Spleen (tissue), 11 donors: ENCODE measurements around the gene SHE. TPM values are rescaled to one million over a fixed set of nuclear protein-coding genes. Genes with fewer than 3 reads are reported as not detected.

Experiments used
- DNase-seq: peaks from one replicate; pipeline ENCODE4 v3.0.0-alpha.2; 2020
- H3K27ac ChIP-seq, 8 donors: fragments of 200-600 bp; sonication (generic) in 7 of 8; 1 replicate in 4 of 8; 2 replicates in 4 of 8; pipeline versions ENCODE4 v1.5.0 to v1.8.0; 2016 to 2021; ENCODE audit warnings: inconsistent platforms in 4 of 8, mild to moderate bottlenecking in 4 of 8, moderate library complexity in 1 of 8
- H3K27me3 ChIP-seq, 7 donors: fragments of 200-600 bp; sonication (generic) in 6 of 7; replicated peaks in 1 of 7; 1 replicate in 4 of 7; 2 replicates in 3 of 7; pipeline versions ENCODE4 v1.5.0 to v1.8.0; 2016 to 2021; ENCODE audit warnings: inconsistent platforms in 3 of 7, mild to moderate bottlenecking in 1 of 7
- H3K36me3 ChIP-seq, 6 donors: fragments of 200-600 bp; sonication (generic) in 5 of 6; 1 replicate in 4 of 6; 2 replicates in 2 of 6; pipeline versions ENCODE4 v1.5.0 to v1.8.0; 2016 to 2021; ENCODE audit warnings: inconsistent platforms in 2 of 6
- H3K4me1 ChIP-seq, 6 donors: fragments of 200-600 bp; sonication (generic) in 5 of 6; 1 replicate in 3 of 6; 2 replicates in 3 of 6; pipeline versions ENCODE4 v1.5.0 to v1.8.0; 2016 to 2021; ENCODE audit warnings: inconsistent platforms in 3 of 6
- H3K4me3 ChIP-seq, 8 donors: fragments of 200-600 bp; sonication (generic) in 7 of 8; 1 replicate in 4 of 8; 2 replicates in 4 of 8; pipeline versions ENCODE4 v1.5.0 to v1.8.0; 2016 to 2021; ENCODE audit warnings: inconsistent platforms in 4 of 8, mild to moderate bottlenecking in 4 of 8, moderate library complexity in 2 of 8
- H3K9me3 ChIP-seq, 8 donors: fragments of 200-600 bp; sonication (generic) in 7 of 8; 1 replicate in 4 of 8; 2 replicates in 4 of 8; pipeline versions ENCODE4 v1.5.0 to v1.8.0; 2016 to 2021; ENCODE audit warnings: inconsistent platforms in 4 of 8
- POLR2A ChIP-seq, 3 donors: fragments of 450-650 bp; IDR thresholded peaks; one replicate each; pipeline ENCODE4 v1.5.1; 2017; ENCODE audit warnings: antibody characterized with exemption in 3 of 3, mild to moderate bottlenecking in 1 of 3
- POLR2AphosphoS5 ChIP-seq, 3 donors: sonication (generic); formaldehyde crosslinking; IDR thresholded peaks; one replicate each; pipeline ENCODE4 v1.5.1; 2017; ENCODE audit warnings: antibody characterized with exemption in 3 of 3
- WGBS, 5 donors: extraction: QIAGEN DNeasy Blood & Tissue Kit in 3 of 5; methylation state at CpG; one replicate each; pipeline versions ENCODE4 v1.1.5 to v1.1.7; 2013 to 2018; 5-methylcytosine and 5-hydroxymethylcytosine counted together
- intact Hi-C: fragments of 100-400 bp; cut with DNase I; formaldehyde crosslinking; loops from one replicate; pipeline ENCODE4 v1.15.0; 2023; ENCODE audit warnings: low total_unique reads
- polyA plus RNA-seq, 3 donors: library from polyadenylated mRNA; stranded (reverse); fragments of 200-250 nt; gene quantifications; one replicate each; pipeline ENCODE4 v1.2.1, GENCODE V29; 2013
- total RNA-seq, 7 donors: library from RNA; depleted of rRNA in 3 of 7; stranded (reverse); fragments of >200 nt in 3 of 7; fragmentation: NEBNext Ultra II Directional in 4 of 7; extraction: Animal tissue kit (Norgen Biotek cat#: 25700) in 4 of 7; gene quantifications; one replicate each; pipeline versions ENCODE4 v1.1.0 to v1.2.1, GENCODE V29; 2016 to 2021
- TF ChIP-seq, protein P1 (sequence below), 11 experiments: fragments of 200-600 bp in 7 of 11; fragments of 450-650 bp in 4 of 11; sonication (generic) in 4 of 11; IDR thresholded peaks in 8 of 11; conservative IDR thresholded peaks in 3 of 11; 1 replicate in 7 of 11; 2 replicates in 4 of 11; pipeline versions ENCODE4 v1.4.0 to v1.8.0; 2016 to 2021; ENCODE audit warnings: antibody characterized with exemption in 11 of 11, inconsistent platforms in 4 of 11, mild to moderate bottlenecking in 1 of 11
- donor health status: healthy with polysubstance abuse.
- donor health status: DM: no; HTN: no; CAD: no; lungs with moderate emphysema.
- donor health status: DM: no; HTN: no; CAD: no.
- donor health status: Bipolar disorder and iron deficiency.
- donor health status: healthy.
- donor health status: DM: no; HTN: no; CAD: no.
- donor health status: DM: yes; HTN: yes; CAD: no.

Gene SHE
- total and polyA plus RNA-seq, 10 donors: 8.2 to 54.7 (median 32.4) TPM

- peak overlapping the region; percentile 1 to 81 (median 72) for H3K27ac ChIP-seq
- DNase-seq: peak; percentile 87
- no peaks in the 10 kb centered on the region for H3K9me3 ChIP-seq
Measured at GRCh38 chr1:154493276-154493675, 8.9 kb downstream of the SHE start.

GRCh38 chr1:154492115-154492514 lies 10.1 kb downstream of the SHE start:
- Histone ChIP-seq H3K27me3 (no peaks in the 10 kb centered on the region), H3K9me3 (no peaks in the 10 kb centered on the region), H3K4me3 (peak overlapping the region in 1 of 8 donors; percentile 45), H3K27ac (peak overlapping the region in 7 of 8 donors; percentile 14 to 81 (median 76)), H3K36me3 (peaks cover 0 to 16% (median 0%) of the 10 kb centered on the region in 6 donors), H3K4me1 (peaks cover 45 to 100% (median 83%) of the 10 kb centered on the region in 6 donors)
- DNase-seq: peak; percentile 43
- TF ChIP-seq POLR2AphosphoS5 (IDR thresholded peaks at IDR 0.05) (no peak), POLR2A (IDR thresholded peaks at IDR 0.05) (no peak)
- TF ChIP-seq, protein P1, sequence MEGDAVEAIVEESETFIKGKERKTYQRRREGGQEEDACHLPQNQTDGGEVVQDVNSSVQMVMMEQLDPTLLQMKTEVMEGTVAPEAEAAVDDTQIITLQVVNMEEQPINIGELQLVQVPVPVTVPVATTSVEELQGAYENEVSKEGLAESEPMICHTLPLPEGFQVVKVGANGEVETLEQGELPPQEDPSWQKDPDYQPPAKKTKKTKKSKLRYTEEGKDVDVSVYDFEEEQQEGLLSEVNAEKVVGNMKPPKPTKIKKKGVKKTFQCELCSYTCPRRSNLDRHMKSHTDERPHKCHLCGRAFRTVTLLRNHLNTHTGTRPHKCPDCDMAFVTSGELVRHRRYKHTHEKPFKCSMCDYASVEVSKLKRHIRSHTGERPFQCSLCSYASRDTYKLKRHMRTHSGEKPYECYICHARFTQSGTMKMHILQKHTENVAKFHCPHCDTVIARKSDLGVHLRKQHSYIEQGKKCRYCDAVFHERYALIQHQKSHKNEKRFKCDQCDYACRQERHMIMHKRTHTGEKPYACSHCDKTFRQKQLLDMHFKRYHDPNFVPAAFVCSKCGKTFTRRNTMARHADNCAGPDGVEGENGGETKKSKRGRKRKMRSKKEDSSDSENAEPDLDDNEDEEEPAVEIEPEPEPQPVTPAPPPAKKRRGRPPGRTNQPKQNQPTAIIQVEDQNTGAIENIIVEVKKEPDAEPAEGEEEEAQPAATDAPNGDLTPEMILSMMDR (IDR thresholded peaks at IDR 0.05 in 8 of 11, conservative IDR thresholded peaks at IDR 0.05 in 3 of 11): no peak
- intact Hi-C loops: loop anchor here (5.0 kb wide), 1 partner anchor 65 kb away; the partner anchor contains the start of gene UBE2Q1
- 36 to 49% (median 45%) methylated on average over 4 of the region's 4 CpGs for WGBS, 5 donors

More at GRCh38 chr1:154493276-154493675, 8.9 kb downstream of the SHE start:
- intact Hi-C loops: loop anchor here (5.0 kb wide), 1 partner anchor 64 kb away; the partner anchor contains the start of gene UBE2Q1
- Histone ChIP-seq H3K36me3 (peaks cover 0 to 9% (median 0%) of the 10 kb centered on the region in 6 donors), H3K27me3 (no peaks in the 10 kb centered on the region), H3K4me1 (peaks cover 52 to 100% (median 88%) of the 10 kb centered on the region in 6 donors), H3K4me3 (peak overlapping the region in 3 of 8 donors; percentile 6 to 45 (median 16))
- WGBS, 5 donors: 5 to 17% (median 10%) methylated on average over 8 of the region's 8 CpGs
- TF ChIP-seq POLR2AphosphoS5 (IDR thresholded peaks at IDR 0.05) (peak in 2 of 3 donors; percentile 78 to 85), POLR2A (IDR thresholded peaks at IDR 0.05) (no peak)
- TF ChIP-seq, protein P1 (IDR thresholded peaks at IDR 0.05 in 8 of 11, conservative IDR thresholded peaks at IDR 0.05 in 3 of 11): peak in 7 of 11 experiments; percentile 5 to 49 (median 34)

- Histone ChIP-seq H3K27ac (peak overlapping the region in 5 of 8 donors; percentile 26 to 76 (median 48)), H3K4me1 (peaks cover 42 to 100% (median 81%) of the 10 kb centered on the region in 6 donors)
- intact Hi-C loops: loop anchor here (5.0 kb wide), 1 partner anchor 67 kb away; the partner anchor contains the start of gene UBE2Q1
Measured at GRCh38 chr1:154490317-154490716, 11.9 kb downstream of the SHE start.

More at GRCh38 chr1:154490317-154490716, 11.9 kb downstream of the SHE start:
- no peak overlapping the region for H3K4me3 ChIP-seq
- TF ChIP-seq POLR2A (IDR thresholded peaks at IDR 0.05): no peak
- TF ChIP-seq, protein P1 (IDR thresholded peaks at IDR 0.05 in 8 of 11, conservative IDR thresholded peaks at IDR 0.05 in 3 of 11): no peak
- no peak for TF ChIP-seq POLR2AphosphoS5 (IDR thresholded peaks at IDR 0.05)
- H3K9me3 ChIP-seq: no peaks in the 10 kb centered on the region
- DNase-seq: no peak
- peaks cover 0 to 25% (median 0%) of the 10 kb centered on the region in 6 donors for H3K36me3 ChIP-seq
- H3K27me3 ChIP-seq: no peaks in the 10 kb centered on the region
- WGBS, 5 donors: 20 to 45% (median 37%) methylated on average over 1 of the region's 1 CpG
